Stimulated activated CD4-positive, alpha-beta T cell treated with anti-CD3 and anti-CD28 coated beads, Interleukin-1b, Interleukin-23, amount 100 ng/mL, for 48 hours (primary cell): ENCODE data around the gene ST8SIA1.

Experiments used
- DNase-seq: peaks from one replicate; pipeline ENCODE4 v3.0.0-alpha.2; 2020

The ST8SIA1 gene

DNA sequence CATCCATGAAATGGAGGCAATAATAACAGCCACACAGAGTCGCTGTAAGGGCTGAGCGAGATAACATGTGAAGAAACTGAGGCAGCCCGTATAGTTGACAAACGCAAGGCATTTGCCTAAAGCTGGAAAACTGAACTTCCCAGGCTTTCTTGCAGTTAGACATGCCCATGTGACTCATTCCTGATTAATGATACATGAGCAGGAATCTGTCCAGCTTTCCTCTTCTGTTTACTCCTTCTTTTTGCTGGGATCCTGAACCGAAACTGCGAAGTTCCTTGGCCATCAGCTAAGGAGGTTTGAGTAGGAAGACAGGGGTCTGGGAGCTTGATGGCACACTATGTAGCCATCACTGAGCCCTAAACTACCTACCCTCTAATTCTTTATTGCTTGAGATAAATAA is 52.2 kb downstream of the ST8SIA1 start:
- no peak for DNase-seq

GRCh38 chr12:22276867-22277266 is 57.6 kb downstream of the ST8SIA1 start:
- no peak for DNase-seq

DNA sequence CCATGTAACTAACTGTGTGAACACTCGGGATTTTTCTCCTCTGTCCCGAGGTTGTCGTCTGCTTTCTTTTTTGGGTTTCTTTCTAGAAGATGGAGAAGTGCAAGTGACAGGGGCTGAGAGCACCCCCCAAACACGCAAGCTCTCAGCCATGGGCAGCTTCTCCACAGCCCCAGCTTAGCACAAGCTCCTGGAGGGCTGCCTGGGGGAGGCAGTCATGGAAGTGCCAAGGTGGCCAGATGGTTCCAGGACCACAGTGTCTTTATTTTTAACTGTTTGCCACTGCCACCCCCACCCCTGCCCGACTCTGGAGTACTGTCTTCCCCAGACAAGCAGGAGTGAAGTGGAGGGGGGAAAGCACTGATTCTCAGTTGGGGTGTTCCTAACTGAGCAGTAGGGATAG is 58.2 kb downstream of the ST8SIA1 start:
- no peak for DNase-seq

DNA sequence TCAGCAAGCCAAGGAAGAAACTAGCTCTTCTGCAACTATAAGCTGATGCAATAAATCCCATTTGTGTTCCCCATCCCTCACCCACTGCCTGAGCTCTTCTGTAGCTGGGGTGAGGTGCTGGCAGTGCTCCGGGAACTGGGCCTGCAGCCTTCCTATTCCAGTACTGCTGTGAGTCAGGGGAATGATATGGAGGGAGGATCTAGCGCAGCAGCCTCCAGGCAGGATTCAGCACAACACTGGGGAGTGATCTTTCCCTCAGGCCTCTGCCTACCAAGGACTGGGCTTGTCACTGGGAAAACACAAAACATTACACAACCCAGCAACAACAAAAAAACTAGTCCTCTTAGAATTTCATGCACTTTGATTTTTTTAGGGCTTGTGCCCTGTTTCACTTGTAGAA is 58.7 kb downstream of the ST8SIA1 start:
- no peak for DNase-seq

DNA sequence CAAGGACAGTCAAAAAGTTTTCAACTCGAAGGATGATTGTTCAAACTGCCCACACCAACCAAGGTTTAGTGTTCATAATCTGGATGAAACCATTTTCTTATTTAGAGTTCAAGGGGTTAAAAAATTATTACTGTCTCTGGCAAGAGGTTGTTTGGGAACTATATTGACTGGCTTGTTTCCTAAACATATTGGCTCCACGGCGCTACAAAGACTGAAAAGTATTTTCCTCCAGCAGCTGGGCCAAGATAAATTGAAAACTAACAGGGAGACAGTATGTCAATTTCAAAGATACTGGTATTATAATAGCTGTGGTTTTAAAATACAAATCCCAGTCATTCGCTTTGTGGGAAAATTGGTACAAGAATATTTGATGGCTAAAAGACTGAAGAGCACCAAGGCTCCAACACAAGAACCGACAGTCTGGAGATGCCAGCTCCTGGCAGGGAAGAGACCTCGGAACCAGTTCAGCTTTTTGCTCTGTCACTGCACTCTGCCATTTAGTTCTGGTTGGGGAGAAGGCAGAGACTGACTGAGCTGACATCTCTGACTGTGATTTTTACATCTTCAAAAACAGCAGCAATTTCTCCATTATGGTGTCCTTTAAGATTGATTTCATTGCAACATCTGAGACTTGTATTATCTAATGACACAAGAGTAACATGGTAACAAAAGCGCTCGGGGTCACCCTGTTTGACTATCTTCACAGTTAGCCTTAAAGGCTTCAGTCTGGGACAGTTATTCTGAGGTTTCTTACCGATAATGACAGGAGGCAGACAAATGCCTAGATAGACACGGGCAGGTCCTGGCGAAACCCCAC is 62.0 kb downstream of the ST8SIA1 start:
- no peak for DNase-seq

- DNase-seq, result no peak
These were observed 63.5 kb downstream of the ST8SIA1 start for GRCh38 chr12:22271023-22271422.

DNA sequence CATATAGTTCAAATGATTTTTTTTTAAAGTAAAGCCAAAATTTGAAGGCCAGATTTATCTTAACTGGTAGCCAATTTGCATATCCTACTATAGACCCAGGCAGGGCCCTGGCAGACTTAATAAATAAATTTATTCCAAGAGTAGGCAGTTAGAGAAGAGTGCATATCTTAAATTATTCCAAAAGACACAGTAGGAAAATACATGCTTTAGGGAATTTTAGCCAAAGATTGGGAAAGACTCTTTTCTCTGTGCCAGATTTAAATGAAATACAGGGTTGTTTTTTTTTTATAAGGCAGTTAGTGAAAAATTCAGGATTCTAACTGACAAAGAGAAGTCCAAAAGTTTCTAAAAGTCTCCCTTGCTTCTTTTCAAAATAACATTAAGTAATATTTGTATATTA is 65.5 kb downstream of the ST8SIA1 start:
- no peak for DNase-seq

- no peak for DNase-seq
These were observed 66.1 kb downstream of the ST8SIA1 start for GRCh38 chr12:22268406-22268805.

DNA sequence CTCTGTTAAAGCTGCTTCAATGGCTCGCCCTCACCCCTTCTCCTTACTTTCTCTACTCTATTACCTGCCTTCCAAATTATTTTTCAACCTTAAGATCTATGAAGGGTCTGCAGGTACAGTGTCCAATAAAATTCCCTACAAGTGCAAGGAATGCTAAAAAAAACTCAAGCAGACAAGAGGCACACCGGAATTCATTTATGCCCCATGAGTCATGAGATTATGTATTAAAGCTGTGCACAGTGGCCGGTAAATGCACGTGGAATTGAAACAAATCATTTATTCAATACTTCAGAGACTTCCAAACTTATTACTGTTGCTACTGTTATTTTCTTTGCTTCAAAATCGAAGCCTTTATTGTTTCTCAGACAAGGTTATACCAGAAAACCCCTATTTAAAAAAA is 68.4 kb downstream of the ST8SIA1 start:
- DNase-seq, result no peak

GRCh38 chr12:22264380-22264779 is 70.1 kb downstream of the ST8SIA1 start:
- DNase-seq, result no peak

GRCh38 chr12:22262309-22262708 is 72.2 kb downstream of the ST8SIA1 start:
- no peak for DNase-seq

- no peak for DNase-seq
These were observed 77.4 kb downstream of the ST8SIA1 start for GRCh38 chr12:22257100-22257499.

GRCh38 chr12:22256605-22257004 is 77.9 kb downstream of the ST8SIA1 start:
- no peak for DNase-seq

GRCh38 chr12:22256041-22256441 is 78.5 kb downstream of the ST8SIA1 start:
- DNase-seq, result no peak

GRCh38 chr12:22255097-22255496 is 79.4 kb downstream of the ST8SIA1 start:
- no peak for DNase-seq

DNA sequence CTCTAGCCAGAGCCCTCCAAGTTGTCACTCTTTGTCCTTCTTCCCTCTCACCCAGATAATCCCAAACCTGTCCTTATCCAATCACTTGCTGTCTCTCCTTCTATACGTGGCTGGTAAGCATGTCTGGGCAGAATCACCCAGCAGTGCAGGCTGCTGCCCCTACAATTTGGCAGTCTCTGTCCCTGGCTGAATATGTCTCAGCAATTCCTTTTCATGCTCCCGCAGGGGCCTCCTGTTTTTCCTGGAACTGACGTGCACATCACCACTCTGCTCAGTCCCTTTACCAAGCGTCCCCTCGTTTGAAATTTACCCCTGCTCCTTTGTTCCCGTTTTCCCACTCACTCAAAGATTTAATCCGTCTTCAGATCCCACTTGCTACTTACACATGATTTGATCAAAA is 80.0 kb downstream of the ST8SIA1 start:
- no peak for DNase-seq

- no peak for DNase-seq
These were observed 82.5 kb downstream of the ST8SIA1 start for GRCh38 chr12:22252057-22252456.

- no peak for DNase-seq
These were observed 83.7 kb downstream of the ST8SIA1 start for GRCh38 chr12:22250762-22251161.

GRCh38 chr12:22248571-22249115 is 85.9 kb downstream of the ST8SIA1 start:
- DNase-seq, result no peak

DNA sequence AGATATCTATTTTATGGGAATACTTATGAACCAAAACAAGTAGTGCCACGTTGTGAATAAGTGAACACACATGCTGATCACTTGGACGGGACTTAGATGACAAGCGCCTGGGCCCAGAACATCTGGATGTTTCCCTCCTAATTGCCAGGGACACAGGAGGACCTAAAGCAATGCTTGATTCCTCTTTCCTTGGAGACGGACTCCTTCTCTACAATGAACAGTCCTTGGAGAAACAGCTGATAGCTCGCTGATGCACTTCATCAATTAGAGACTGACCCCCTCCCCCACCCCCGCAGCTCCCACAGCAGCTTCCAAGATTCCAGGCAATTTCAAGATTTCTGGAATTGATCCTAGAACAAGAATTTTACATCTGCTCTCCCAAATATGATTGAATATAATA is 86.4 kb downstream of the ST8SIA1 start:
- DNase-seq, result no peak

- DNase-seq, result no peak
These were observed 88.2 kb downstream of the ST8SIA1 start for GRCh38 chr12:22246217-22246846.

- no peak for DNase-seq
These were observed 91.8 kb downstream of the ST8SIA1 start for GRCh38 chr12:22242726-22243125.

GRCh38 chr12:22238211-22238610 is 96.3 kb downstream of the ST8SIA1 start:
- DNase-seq, result no peak

- no peak for DNase-seq
These were observed 99.9 kb downstream of the ST8SIA1 start for GRCh38 chr12:22234561-22234960.
